Vagina (tissue), 2 donors: ENCODE data around the gene NETO1. TPM values are rescaled to one million over a fixed set of nuclear protein-coding genes. Genes with fewer than 3 reads are reported as not detected.

ENCODE experiments used
- DNase-seq, 2 donors: peaks; one replicate each; pipeline ENCODE4 v3.0.0-alpha.2; 2017; ENCODE audit errors: extremely low spot score in 2 of 2
- H3K27ac ChIP-seq: fragments of 200-600 bp; sonication (generic); one replicate; pipeline ENCODE4 v1.5.1; 2019
- H3K27me3 ChIP-seq: fragments of 200-600 bp; sonication (generic); one replicate; pipeline ENCODE4 v1.5.1; 2019
- H3K36me3 ChIP-seq, 2 donors: fragments of 200-600 bp; sonication (generic); one replicate each; pipeline ENCODE4 v1.5.1; 2017 to 2019
- H3K4me1 ChIP-seq: fragments of 200-600 bp; sonication (generic); one replicate; pipeline ENCODE4 v1.5.1; 2019
- H3K4me3 ChIP-seq, 2 donors: fragments of 200-600 bp; sonication (generic); 1 replicate in 1 of 2; 2 replicates in 1 of 2; pipeline ENCODE4 v1.5.1; 2016 to 2019
- H3K9me3 ChIP-seq: fragments of 200-600 bp; sonication (generic); one replicate; pipeline ENCODE4 v1.5.1; 2019
- POLR2A ChIP-seq, 2 donors: fragments of 450-650 bp; IDR thresholded peaks; one replicate each; pipeline ENCODE4 v1.6.1; 2017; ENCODE audit warnings: antibody characterized with exemption in 2 of 2, mild to moderate bottlenecking in 2 of 2, moderate library complexity in 2 of 2
- POLR2AphosphoS5 ChIP-seq, 2 donors: sonication (generic); formaldehyde crosslinking; IDR thresholded peaks; one replicate each; pipeline ENCODE4 v1.9.0; 2017; ENCODE audit warnings: antibody characterized with exemption in 2 of 2, mild to moderate bottlenecking in 2 of 2, low read depth in 1 of 2; ENCODE audit not compliant: insufficient read depth in 1 of 2
- intact Hi-C: fragments of 100-400 bp; cut with DNase I; formaldehyde crosslinking; loops from one replicate; pipeline ENCODE4 v1.15.1; 2023
- total RNA-seq: library from RNA; depleted of rRNA; stranded (reverse); fragments of >200 nt; gene quantifications from one replicate; pipeline ENCODE4 v1.2.3, GENCODE V29; 2016
- TF ChIP-seq, protein P1 (sequence below), 3 experiments: fragments of 450-650 bp in 2 of 3; fragments of 200-600 bp in 1 of 3; sonication (generic) in 1 of 3; IDR thresholded peaks; one replicate each; pipeline ENCODE4 v1.5.1; 2017 to 2019; ENCODE audit warnings: antibody characterized with exemption in 3 of 3, mild to moderate bottlenecking in 2 of 3, moderate library complexity in 2 of 3

NETO1 gene
- total RNA-seq, 1 donor from 2014 or later, result not detected

GRCh38 chr18:72820571-72820970 is 47.2 kb downstream of the NETO1 start:
- no peaks in the 10 kb centered on the region for H3K36me3 ChIP-seq
- H3K27me3 ChIP-seq, result no peaks in the 10 kb centered on the region
- TF ChIP-seq POLR2AphosphoS5 (IDR thresholded peaks at IDR 0.05; ENCODE audit: insufficient read depth in 1 of 2, low read depth in 1 of 2) (no peak), POLR2A (IDR thresholded peaks at IDR 0.05) (no peak)
- TF ChIP-seq, protein P1, sequence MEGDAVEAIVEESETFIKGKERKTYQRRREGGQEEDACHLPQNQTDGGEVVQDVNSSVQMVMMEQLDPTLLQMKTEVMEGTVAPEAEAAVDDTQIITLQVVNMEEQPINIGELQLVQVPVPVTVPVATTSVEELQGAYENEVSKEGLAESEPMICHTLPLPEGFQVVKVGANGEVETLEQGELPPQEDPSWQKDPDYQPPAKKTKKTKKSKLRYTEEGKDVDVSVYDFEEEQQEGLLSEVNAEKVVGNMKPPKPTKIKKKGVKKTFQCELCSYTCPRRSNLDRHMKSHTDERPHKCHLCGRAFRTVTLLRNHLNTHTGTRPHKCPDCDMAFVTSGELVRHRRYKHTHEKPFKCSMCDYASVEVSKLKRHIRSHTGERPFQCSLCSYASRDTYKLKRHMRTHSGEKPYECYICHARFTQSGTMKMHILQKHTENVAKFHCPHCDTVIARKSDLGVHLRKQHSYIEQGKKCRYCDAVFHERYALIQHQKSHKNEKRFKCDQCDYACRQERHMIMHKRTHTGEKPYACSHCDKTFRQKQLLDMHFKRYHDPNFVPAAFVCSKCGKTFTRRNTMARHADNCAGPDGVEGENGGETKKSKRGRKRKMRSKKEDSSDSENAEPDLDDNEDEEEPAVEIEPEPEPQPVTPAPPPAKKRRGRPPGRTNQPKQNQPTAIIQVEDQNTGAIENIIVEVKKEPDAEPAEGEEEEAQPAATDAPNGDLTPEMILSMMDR (IDR thresholded peaks at IDR 0.05), result no peak
- no peaks in the 10 kb centered on the region for H3K4me1 ChIP-seq
- no peak for DNase-seq
- H3K27ac ChIP-seq, result no peak overlapping the region
- intact Hi-C loops, result no loop called here
- no peak overlapping the region for H3K4me3 ChIP-seq
- H3K9me3 ChIP-seq, result no peaks in the 10 kb centered on the region

DNA sequence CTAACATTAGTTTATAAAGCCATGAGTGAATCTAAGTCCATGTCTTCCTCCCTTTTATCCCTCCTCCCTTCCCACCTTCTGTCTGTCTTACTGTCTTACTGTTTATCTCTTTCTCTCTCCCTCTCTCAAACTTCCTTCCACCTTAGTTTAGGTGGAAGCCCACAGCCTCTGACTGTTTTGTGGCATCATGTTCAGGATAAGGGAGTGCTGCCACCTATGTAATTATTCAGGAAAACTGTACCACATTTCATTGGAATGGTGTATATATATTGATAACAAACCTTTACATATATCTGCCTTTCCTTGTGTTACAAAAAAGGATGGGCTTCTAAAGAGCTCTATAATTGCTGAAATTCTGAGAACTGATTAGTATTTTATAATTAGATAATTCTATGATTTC is 48.7 kb downstream of the NETO1 start:
- TF ChIP-seq POLR2A (IDR thresholded peaks at IDR 0.05), result no peak
- TF ChIP-seq, protein P1 (IDR thresholded peaks at IDR 0.05), result no peak
- no peak for TF ChIP-seq POLR2AphosphoS5 (IDR thresholded peaks at IDR 0.05; ENCODE audit: insufficient read depth in 1 of 2, low read depth in 1 of 2)
- intact Hi-C loops, result no loop called here

DNA sequence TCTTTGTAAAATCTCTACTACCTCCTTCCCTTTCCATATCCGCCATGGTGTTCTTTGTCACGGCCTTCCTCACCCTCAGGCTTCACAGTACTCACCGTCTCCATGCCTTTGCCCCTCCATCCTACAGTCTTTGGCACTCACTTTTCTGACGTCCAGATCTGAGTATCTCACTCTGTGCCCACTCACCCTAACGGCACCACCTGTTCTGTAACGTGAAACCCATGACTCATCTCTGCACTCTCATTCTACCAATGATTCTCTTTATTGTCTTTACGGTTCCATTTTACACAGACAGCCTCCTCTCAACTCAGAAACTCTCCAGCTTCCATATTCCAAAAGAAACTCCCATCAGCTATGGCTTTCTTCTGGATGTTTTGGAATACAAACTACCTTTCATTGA is 56.7 kb downstream of the NETO1 start:
- no peaks in the 10 kb centered on the region for H3K27me3 ChIP-seq
- no peak for TF ChIP-seq POLR2AphosphoS5 (IDR thresholded peaks at IDR 0.05; ENCODE audit: insufficient read depth in 1 of 2, low read depth in 1 of 2)
- TF ChIP-seq, protein P1 (IDR thresholded peaks at IDR 0.05), result no peak
- intact Hi-C loops, result no loop called here
- H3K4me1 ChIP-seq, result no peaks in the 10 kb centered on the region
- H3K4me3 ChIP-seq, result no peak overlapping the region
- no peaks in the 10 kb centered on the region for H3K36me3 ChIP-seq
- no peaks in the 10 kb centered on the region for H3K9me3 ChIP-seq
- DNase-seq, result no peak
- H3K27ac ChIP-seq, result no peak overlapping the region

More for the DNA sequence above, 48.7 kb downstream of the NETO1 start:
- DNase-seq, result no peak
- H3K9me3 ChIP-seq, result no peaks in the 10 kb centered on the region
- no peaks in the 10 kb centered on the region for H3K27me3 ChIP-seq
- no peaks in the 10 kb centered on the region for H3K36me3 ChIP-seq
- H3K27ac ChIP-seq, result no peak overlapping the region
- H3K4me1 ChIP-seq, result no peaks in the 10 kb centered on the region
- H3K4me3 ChIP-seq, result no peak overlapping the region

GRCh38 chr18:72808680-72809079 is 59.1 kb downstream of the NETO1 start:
- no peaks in the 10 kb centered on the region for H3K9me3 ChIP-seq
- H3K36me3 ChIP-seq, result no peaks in the 10 kb centered on the region
- no peak overlapping the region for H3K27ac ChIP-seq
- intact Hi-C loops, result no loop called here
- no peaks in the 10 kb centered on the region for H3K4me1 ChIP-seq
- TF ChIP-seq, protein P1 (IDR thresholded peaks at IDR 0.05), result no peak
- TF ChIP-seq POLR2AphosphoS5 (IDR thresholded peaks at IDR 0.05; ENCODE audit: insufficient read depth in 1 of 2, low read depth in 1 of 2), result no peak
- no peak for TF ChIP-seq POLR2A (IDR thresholded peaks at IDR 0.05)
- DNase-seq, result no peak
- no peaks in the 10 kb centered on the region for H3K27me3 ChIP-seq
- H3K4me3 ChIP-seq, result no peak overlapping the region

DNA sequence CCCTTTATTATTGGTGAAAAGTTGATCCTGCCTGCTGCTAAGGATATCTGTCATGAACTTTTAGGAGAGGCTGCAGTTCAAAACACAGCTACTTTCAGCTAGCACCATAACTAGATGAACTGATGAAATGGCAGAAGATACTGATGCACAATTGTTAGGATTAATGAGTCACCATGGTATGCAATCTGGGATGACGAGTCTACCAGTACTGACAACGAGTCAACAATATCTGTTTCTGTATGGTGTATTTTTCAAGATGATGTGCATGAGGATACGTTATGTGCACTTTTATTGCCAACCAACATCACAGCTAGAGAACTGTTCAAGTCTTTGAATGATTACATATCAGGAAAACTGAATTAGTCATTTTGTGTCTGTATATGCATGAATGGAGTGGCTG is 68.7 kb downstream of the NETO1 start:
- H3K4me1 ChIP-seq, result no peaks in the 10 kb centered on the region
- DNase-seq, result no peak
- intact Hi-C loops, result no loop called here

More for the DNA sequence above, 68.7 kb downstream of the NETO1 start:
- Histone ChIP-seq H3K27ac (no peak overlapping the region), H3K4me3 (no peak overlapping the region), H3K27me3 (no peaks in the 10 kb centered on the region), H3K36me3 (no peaks in the 10 kb centered on the region), H3K9me3 (no peaks in the 10 kb centered on the region)
- TF ChIP-seq POLR2AphosphoS5 (IDR thresholded peaks at IDR 0.05; ENCODE audit: insufficient read depth in 1 of 2, low read depth in 1 of 2) (no peak), POLR2A (IDR thresholded peaks at IDR 0.05) (no peak)
- TF ChIP-seq, protein P1 (IDR thresholded peaks at IDR 0.05), result no peak
